Measurements from ENCODE around the gene IMPG1.
"Not testable (repeated sequence)": the region's sequence is repeated elsewhere in the genome, so short reads cannot be mapped to it uniquely, and the experiment has no call there.

The IMPG1 gene

DNA sequence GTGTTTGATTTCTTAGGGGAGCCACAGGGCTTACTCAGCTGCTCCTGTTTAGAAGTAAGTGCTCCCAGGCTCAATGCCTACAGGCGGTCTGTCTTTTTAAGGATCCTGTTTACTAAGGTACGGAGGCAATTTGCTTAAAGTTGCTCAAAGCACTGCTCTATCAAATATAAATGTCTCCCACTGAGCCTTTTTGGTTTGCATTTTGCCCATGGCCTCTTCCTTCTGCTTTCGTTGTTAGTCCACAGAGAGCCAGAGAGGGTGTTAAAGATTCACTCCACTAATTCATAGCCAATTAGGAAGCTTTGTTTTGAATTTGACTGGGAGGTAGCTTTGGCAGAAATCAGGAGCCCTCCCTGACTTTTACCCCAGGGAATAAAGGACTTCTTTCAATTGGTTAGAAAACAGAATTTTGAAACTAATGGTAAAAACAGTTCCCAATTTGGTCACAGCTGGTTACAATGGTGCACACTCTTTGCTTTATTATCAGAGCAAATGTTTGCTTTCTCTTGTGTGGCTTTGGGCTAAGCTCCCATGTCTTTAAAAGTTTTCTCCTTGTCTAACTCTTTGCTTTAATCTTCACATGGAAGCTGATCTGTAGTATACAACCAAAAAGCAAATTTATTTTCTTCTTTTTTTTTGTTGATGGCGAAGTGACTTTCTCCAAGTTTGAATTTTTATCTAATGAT is 126.2 kb downstream of the IMPG1 start:
- DNase-seq (ENCODE audit: low spot score), result no peak

DNA sequence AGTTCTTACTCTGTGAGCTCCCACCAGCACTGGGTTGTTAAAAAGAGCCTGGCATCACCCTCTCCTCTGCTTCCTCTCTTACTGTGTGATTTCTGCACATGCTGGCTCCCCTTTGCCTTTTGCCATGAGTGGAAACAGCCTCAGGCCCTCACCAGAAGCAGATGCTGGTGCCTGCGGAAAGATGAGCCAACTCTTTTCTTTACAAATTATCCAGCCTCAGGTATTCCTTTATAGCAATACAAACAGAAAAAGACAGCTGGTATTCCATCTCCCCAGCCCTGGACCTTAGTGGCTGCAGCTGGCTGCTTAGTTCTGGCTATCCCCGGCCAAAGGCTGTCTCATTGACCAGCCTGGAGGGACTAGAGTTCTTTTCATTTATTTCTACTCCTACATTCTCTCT is 129.1 kb downstream of the IMPG1 start:
- DNase-seq (ENCODE audit: low spot score), result no peak

DNA sequence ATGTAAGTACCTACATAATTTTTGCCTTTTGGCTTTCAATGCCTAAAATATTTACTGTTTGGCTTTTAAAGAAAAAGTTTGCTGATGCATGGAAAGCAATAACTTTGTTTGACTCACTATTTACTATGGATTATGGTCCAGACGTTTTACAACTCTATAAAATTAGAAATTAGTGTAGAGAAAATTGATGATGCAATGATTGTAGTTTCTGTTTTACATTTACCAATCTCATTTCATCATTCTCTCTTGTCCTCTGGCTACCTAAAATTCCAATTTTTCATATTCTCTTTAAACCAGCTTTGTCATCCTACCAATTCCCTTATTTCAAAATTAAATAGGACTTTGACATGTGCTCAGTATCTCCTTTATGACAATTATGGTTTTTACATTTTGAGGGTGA is 131.0 kb downstream of the IMPG1 start:
- no peak for DNase-seq (ENCODE audit: low spot score)

DNA sequence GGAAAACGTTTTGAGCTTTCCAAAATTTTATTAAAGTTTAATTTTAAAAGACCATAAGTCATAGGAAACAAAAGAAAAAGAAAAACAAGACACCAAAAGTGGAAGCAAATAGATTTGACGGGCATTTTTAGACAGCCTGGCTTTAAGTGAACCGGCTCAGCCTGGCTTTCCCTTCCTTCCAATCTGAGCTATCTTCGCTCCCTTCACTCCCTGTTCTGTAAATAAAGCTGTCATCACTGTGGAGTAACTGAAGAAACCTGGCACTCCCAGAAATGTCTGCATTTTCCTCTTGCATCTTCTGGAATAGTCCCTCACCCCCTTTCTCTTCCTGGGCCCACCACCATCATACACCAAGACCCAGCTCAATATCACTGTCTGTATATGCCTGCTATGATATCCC is 131.9 kb downstream of the IMPG1 start:
- no peak for DNase-seq (ENCODE audit: low spot score)

DNA sequence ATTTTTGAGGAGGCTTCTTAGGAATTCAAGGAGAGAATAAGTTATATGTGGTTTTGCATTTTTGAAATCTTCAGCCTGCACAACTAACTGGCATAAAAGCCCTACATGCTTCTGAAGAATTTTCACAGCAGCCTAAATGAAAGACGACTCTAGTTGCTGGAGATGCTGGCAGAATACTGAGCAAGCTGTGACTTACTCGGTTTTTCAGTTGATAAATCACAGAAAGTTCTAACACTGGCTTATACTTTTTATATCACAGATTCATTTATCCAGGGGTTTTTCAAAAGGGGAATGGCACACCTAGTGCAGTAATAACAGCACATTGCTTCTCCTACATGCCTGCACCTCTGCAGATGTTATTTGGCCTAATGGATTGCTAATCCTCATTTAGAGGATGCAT is 134.6 kb downstream of the IMPG1 start:
- DNase-seq (ENCODE audit: low spot score), result no peak

DNA sequence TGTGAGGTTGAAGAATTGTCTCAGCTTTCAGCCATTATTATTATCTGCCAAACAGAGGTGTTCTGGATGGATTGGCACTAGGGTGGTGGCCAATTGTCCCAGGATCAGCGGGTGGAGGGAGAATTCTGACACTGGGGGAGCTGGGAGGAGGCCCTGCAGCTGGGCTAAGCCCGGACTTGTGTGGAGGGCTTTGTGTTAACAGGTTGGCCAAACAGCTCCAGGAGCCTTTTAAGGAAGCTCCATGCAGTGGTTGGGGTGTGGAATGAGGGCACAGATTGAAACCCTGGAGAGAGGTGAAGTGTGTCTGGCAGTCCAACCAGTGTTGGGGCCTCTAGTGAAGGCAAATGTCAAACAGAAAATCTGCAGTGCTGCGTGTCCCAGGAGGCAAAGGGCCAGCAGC is 135.8 kb downstream of the IMPG1 start:
- DNase-seq (ENCODE audit: low spot score), result no peak

DNA sequence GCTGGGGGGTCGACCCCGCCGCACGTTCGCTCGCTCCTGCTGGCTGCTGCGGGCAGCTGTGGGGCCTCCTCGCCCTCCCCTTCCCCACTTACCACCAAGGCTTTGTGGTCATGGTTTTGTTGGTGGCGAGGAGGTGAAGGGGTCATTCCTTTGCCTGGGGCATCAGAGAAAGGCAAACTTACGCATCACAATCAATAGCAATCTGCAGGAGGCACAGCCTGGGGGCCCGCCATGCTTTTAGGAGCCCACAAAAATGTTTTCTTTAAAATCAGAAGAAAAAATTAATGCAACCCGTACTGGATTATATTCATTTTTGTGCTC is 137.0 kb downstream of the IMPG1 start:
- no peak for DNase-seq (ENCODE audit: low spot score)

DNA sequence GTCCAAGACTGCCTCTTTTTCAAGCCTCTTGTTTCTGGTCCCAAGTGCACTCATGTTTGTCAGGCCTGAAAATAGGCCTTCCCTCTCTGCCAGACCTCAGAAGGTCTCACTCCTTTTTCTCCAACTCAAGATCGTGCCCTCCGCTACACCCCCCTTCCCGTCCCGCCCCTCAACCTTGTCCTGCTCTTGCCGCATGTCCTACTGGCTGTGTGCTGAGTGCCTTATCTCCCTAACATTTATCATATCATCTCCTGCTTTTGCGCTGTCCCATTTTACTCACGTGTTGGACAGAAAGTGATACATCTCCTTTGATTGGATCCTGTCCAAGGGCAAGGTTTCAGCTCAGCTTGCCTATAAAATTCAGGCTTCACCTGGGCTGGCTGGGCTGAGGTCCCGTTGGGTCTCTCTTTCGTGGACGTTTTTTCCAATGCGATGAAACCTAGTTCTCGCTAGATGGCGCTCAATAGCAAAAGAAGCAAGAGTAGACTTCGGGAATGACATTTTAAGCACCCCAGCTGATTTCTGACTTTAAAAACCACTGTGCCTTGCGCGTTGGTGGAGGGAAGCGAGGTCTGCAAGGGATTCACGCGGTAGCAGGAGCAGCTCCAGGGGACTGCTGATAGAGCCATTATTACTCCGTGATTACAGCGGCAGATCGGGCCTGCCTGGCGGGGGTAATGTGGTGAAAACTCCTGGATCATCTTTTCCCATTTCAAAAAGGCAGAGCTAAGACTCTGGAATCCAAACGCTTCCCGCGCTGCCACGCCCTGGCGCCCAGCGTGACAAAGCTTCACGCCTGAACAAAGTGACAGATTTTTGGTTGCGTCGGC is 137.6 kb downstream of the IMPG1 start:
- peak; percentile 70 for DNase-seq (ENCODE audit: low spot score)

DNA sequence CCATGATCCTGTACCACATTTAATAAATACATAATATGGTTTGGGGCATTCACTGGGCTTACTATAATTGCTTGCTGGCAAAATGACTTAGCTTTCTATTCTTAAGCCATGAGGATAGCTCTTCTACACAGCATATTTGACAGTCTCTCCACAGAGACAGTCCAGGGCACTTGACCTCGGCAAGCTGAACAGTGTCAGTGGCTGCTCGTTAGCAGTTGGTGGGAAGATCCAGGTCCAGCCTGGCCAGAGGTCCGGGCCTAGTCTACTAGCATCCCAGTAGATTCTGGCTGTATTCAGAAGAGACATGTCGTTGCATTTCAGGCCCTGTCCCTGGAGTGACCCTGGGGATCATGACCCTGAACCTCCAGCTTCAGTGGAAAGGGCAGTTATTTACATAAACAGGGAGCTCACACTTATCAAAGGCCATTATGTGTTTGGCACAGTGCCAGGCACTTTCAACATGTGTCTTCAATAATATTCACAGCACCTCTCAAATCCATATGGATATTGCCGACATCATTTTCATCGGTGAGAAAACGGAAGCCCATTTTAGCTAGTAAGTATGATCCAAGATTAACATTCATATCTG is 139.0 kb downstream of the IMPG1 start:
- no peak for DNase-seq (ENCODE audit: low spot score)

DNA sequence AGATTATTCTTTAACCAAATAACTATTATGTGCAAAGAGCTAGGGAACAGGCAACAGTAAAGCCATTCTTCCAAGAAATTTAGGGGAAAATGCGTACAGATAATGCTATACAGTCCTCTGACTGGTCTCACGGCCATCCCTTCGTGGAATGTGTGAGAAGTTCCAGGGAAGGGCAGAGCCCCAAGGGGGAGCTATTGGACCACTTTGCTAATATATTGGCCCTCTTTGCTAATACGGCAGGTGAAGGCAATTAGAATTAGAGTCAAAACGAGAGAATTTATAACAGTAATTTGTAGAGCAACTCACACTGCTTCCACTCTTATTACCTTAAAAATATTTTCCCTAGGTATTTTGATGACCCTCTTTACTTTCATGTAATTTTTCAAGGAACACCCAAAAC is 140.4 kb downstream of the IMPG1 start:
- DNase-seq (ENCODE audit: low spot score), result peak; percentile 4

DNA sequence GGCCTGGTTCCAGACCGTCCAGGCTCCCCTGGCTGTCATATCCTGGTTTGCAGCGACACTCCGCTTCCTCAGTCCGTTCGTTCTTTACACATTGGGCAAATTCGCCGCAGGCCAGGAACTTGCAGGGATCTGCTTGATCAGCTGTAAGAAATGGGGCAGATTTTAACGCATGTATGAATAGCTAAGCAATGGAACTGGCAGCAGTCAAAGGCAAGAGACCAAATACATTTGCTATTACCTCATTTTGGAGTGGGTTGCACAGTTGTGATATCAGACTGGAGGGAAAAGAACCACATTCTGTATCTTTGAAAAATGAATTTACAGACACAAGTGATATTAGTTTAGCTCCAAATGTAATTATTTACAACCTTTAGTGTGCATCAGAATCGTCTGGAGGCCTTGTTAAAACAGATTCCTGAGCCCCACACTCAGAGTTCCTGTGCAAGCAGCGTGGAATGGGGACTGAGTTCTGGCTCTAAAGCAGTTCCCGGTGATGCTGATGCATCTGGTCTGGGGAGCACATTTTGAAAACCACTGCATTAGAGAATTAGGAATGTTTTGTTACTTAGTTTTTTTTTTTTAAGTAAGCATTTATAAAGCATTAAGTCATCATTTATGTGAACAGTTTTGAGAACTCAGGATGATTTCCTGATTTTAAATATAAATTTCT is 141.3 kb downstream of the IMPG1 start:
- no peak for DNase-seq (ENCODE audit: low spot score)

DNA sequence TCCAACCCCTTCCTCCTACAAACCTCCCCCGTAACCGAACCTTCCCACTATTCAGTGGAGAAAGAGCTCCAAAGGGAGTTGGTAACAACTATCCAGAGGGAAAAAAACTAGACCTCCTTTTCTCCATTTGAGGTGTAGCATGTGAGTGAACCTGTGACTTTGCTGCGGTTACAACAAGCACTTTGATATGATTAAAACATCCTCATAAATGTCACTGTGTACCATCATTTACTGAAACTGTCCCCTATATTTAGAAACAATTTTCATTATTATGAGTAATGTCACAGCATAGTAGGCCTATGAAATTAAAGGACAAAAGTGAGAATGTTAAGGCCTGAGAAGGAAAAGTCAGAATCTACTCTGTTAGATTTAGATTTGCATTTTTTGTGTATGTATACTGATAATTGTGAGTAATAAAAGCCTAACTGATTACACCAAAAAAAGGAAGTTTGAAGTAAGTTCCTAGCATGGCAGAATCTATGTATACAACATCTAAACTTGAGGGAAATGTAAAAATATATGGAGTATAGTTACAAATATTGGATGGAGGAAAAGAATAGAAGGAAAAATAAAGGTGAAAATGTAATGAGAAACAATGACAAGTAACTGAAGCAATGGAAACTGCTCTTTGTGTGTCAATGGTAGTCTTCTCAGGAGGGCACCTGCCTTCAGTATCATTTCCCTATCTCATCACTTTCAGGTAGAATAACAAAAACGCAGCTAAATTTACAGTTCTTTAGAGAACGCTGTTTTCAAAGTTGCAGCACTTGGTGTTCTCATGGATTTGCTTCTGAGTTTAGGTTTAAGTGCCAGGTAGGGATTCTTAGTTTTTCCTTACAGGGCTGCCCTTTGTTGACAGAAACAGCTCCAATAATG is 145.9 kb downstream of the IMPG1 start:
- DNase-seq (ENCODE audit: low spot score), result no peak

DNA sequence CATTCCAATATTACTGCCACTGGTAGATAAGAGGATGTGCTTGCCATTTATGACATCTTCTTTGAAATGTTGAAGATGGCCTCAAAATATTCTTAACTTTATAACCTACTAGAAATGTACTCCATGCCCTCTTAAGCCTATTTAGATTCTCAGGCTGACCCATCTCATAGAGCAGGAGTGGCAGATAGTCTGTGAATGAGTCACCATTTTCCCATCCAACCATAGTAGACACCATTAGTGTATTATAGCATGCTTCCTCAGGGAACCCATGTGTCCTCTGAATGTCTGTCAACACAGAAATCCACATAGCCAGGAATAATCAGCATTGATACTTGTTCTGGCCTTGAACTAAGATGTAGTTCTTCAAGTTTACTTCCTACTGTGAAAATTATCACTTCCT is 150.2 kb downstream of the IMPG1 start:
- DNase-seq (ENCODE audit: low spot score), result no peak

DNA sequence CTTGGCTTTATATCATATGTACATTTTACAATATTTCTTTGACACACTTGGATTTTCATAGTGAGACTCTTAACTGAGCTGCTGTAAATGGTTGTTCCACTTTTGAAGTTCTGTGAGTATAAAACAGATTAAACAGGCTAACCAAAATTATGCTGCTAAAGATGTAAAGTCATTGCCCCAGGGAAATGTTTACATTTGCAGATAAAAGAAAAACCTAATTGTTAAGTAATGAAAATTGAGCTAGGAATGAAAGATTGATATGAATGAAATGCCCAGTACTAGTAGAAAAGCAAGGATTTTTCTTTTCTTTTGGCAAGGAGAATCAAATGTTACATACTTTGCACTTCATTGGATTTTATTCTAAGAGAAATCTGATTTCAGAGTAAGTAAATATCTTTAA is 159.4 kb downstream of the IMPG1 start:
- no peak for DNase-seq (ENCODE audit: low spot score)

DNA sequence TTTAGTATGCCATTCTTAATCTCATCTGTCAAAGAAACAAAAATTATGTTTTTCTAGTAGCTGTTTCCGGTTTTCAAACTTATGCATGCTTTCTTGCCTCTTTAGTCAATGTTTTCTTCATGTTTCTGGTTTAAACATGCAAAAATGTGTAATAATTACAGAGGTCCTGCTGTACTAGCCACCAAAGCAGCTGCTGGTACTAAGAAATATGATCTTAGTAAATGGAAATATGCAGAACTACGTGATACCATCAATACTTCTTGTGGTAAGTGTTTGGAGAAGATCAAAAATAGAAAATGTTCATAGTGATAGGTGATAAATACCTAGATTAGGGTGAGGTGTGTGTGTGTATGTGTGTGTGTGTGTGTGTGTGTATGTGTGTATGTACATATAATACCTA is 165.0 kb downstream of the IMPG1 start:
- no peak for DNase-seq (ENCODE audit: low spot score)

DNA sequence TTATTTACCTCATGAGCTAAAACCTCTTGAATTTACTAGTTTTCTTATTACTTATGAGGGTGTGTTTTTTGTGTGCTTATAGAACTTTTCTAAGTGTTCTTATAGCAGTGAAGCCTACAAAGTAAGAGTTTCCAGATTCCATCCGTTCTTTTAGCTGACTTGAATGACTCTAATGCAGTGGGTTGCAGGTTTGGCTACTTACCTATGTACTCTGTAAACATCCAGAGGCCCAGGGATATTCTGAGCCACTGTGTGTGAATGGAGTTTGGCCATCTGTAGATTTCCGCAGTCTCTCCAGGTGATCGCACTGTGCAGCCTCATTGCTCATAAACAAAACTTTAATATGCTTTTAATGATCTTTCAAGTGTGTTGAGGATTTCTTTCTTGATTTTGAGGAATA is 165.6 kb downstream of the IMPG1 start:
- DNase-seq (ENCODE audit: low spot score), result no peak

DNA sequence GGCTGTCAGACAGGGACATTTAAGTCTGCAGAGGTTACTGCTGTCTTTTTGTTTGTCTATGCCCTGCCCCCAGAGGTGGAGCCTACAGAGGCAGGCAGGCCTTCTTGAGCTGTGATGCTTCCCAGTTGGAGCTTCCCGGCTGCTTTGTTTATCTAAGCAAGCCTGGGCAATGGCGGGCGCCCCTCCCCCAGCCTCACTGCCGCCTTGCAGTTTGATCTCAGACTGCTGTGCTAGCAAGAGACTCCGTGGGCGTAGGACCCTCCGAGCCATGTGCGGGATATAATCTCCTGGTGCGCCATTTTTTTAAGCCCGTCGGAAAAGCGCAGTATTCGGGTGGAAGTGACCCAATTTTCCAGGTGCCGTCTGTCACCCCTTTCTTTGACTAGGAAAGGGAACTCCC is 167.3 kb downstream of the IMPG1 start:
- DNase-seq (ENCODE audit: low spot score), result not testable (repeated sequence)

DNA sequence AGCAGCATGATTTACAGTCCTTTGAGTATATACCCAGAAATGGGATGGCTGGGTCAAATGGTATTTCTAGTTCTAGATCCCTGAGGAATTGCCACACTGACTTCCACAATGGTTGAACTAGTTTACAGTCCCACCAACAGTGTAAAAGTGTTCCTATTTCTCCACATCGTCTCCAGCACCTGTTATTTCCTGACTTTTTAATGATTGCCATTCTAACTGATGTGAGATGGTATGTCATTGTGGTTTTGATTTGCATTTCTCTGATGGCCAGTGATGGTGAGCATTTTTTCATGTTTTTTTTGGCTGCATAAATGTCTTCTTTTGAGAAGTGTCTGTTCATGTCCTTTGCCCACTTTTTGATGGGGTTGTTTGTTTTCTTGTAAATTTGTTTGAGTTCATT is 172.2 kb downstream of the IMPG1 start:
- DNase-seq (ENCODE audit: low spot score), result not testable (repeated sequence)

DNA sequence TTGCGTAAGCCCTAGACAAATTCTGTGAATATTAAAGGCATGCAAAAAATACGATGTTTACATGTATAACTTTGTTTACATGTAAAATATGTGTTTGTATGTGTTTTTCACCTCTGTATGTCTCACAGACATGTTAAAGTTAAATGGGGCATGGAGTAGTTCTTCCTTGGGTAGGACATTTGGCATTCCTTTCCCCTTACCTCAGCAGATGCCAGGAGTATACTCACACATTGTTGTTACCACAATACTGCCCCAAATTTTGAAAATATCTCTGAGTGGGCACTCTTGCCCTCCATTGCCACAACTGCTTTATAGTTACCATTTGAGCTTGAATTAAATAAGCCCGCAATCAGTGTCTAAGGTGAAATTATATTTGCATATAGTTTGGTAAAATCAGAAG is 175.9 kb downstream of the IMPG1 start:
- no peak for DNase-seq (ENCODE audit: low spot score)

DNA sequence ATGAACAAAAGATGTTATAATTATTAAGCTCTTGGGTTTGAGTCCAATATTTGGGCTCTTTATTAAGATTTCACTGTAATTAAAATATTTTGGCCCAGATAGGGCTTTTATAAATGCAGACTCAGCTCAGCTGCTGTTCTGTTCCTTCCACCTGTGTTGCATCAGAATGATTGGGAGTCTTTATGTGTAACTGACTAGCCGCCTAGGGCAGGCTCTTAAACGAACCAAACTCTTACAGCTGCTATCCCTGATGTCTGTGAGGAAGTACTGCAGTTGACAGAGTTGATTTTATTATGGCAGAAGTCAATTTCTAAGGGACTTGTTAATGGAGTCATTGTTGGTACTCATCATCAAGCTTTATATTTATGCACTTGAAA is 178.7 kb downstream of the IMPG1 start:
- DNase-seq (ENCODE audit: low spot score), result no peak

DNA sequence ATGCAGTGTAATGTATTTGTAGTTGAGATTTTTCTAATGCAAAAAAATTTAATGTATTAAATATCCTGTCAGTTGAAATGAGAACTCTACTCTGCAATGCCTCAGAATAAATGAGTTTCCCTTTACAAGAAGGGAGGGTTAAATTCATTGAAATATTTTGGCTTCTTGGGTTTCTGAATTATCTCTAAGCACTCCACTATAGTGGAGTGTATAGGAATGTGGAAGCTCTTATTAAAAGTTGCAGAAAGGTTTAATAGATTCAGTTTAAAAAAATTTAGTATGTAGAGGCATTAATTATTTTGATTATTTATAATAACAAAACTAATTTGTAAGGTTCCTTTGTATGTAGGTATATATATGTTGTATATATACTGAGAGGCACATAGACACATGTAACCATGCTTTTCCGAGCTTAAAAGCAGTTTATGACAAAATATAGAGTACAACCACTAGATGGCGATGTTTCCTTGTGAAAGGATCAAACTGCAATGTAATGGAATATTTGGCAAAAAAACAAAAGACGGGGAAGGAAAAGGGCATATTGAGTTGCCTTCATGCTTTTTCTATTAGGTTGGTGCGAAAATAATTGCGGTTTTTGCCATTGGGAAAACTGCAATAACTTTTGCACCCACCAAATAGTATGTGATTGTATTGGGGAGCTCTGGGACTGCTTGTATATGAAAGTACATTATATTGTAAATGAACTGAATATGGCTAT is 179.2 kb downstream of the IMPG1 start:
- peak; percentile 29 for DNase-seq (ENCODE audit: low spot score)

Measured in COLO829 (cell line).